Endodermal cell (in vitro differentiated cells): ENCODE measurements around the gene ANKAR. TPM values are rescaled to one million over a fixed set of nuclear protein-coding genes. Genes with fewer than 3 reads are reported as not detected.
"Not testable (repeated sequence)": the region's sequence is repeated elsewhere in the genome, so short reads cannot be mapped to it uniquely, and the experiment has no call there.

Experiments used
- DNase-seq: peaks from one replicate; pipeline ENCODE4 v3.0.0-alpha.2; 2017
- H3K27ac ChIP-seq: 2 replicates; pipeline ENCODE4 v1.5.1; 2013; ENCODE audit warnings: mild to moderate bottlenecking, low read depth, low read length, moderate library complexity
- H3K27me3 ChIP-seq: 2 replicates; pipeline ENCODE4 v1.6.1; 2013; ENCODE audit warnings: mild to moderate bottlenecking, low read length, moderate library complexity; ENCODE audit not compliant: insufficient read depth, control insufficient read depth, poor library complexity, severe bottlenecking
- H3K36me3 ChIP-seq: 2 replicates; pipeline ENCODE4 v1.7.0; 2013; ENCODE audit warnings: mild to moderate bottlenecking, low read length, moderate library complexity; ENCODE audit not compliant: control insufficient read depth, insufficient read depth
- H3K4me1 ChIP-seq: one replicate; pipeline ENCODE4 v1.7.0; 2013; ENCODE audit warnings: low read length; ENCODE audit not compliant: control insufficient read depth, insufficient read depth
- H3K4me3 ChIP-seq: 2 replicates; pipeline ENCODE4 v1.5.1; 2013; ENCODE audit warnings: mild to moderate bottlenecking, low read length, moderate library complexity
- H3K9ac ChIP-seq: 2 replicates; pipeline ENCODE4 v1.6.1; 2013; ENCODE audit warnings: mild to moderate bottlenecking, low read length, moderate library complexity; ENCODE audit not compliant: poor library complexity, severe bottlenecking; ENCODE audit errors: extremely low read depth
- H3K9me3 ChIP-seq: 2 replicates; pipeline ENCODE4 v1.6.1; 2013; ENCODE audit warnings: mild to moderate bottlenecking, low read length, moderate library complexity; ENCODE audit not compliant: control insufficient read depth
- H3K27ac Mint-ChIP-seq: 2 replicates; pipeline ENCODE4 v1.8.0; 2020; ENCODE audit warnings: mixed read lengths
- H3K27me3 Mint-ChIP-seq: 2 replicates; pipeline ENCODE4 v1.8.0; 2021; ENCODE audit warnings: mild to moderate bottlenecking, mixed read lengths; ENCODE audit not compliant: insufficient read depth
- H3K36me3 Mint-ChIP-seq: 2 replicates; pipeline ENCODE4 v1.8.0; 2020; ENCODE audit warnings: low read depth, mixed read lengths
- H3K4me1 Mint-ChIP-seq: 2 replicates; pipeline ENCODE4 v1.8.0; 2020; ENCODE audit warnings: mixed read lengths
- H3K4me3 Mint-ChIP-seq: 2 replicates; pipeline ENCODE4 v1.8.0; 2020; ENCODE audit warnings: mild to moderate bottlenecking, moderate library complexity, mixed read lengths
- H3K9me3 Mint-ChIP-seq: 2 replicates; pipeline ENCODE4 v1.8.0; 2020; ENCODE audit warnings: mild to moderate bottlenecking, mixed read lengths
- CTCF ChIP-seq: fragments of 200-600 bp; sonication (generic); conservative IDR thresholded peaks from 2 replicates; pipeline ENCODE4 v1.5.0; 2021; ENCODE audit warnings: antibody characterized with exemption, mild to moderate bottlenecking
- WGBS, 2 experiments: methylation state at CpG; one replicate each; pipeline versions ENCODE4 v1.1.5 to v1.1.7; 2013; ENCODE audit warnings: missing lambda C conversion rate in 2 of 2, mixed read lengths in 1 of 2; ENCODE audit not compliant: insufficient coverage in 1 of 2, insufficient read length in 1 of 2; 5-methylcytosine and 5-hydroxymethylcytosine counted together
- total RNA-seq, 2 donors: library from RNA; stranded (reverse); fragmentation: NEBNext Ultra II Directional in 1 of 2; extraction: Animal tissue kit (Norgen Biotek cat#: 25700) in 1 of 2; gene quantifications; 2 replicates in 1 of 2; 3 replicates in 1 of 2; pipeline ENCODE4 v1.2.1, GENCODE V29; 2021

Gene ANKAR
- total RNA-seq, 2 donors from 2014 or later: 4.3 to 7.4 TPM

- Mint-ChIP-seq H3K4me3 (no peak overlapping the region), H3K4me1 (peaks cover 7% of the 10 kb centered on the region), H3K36me3 (no peaks in the 10 kb centered on the region), H3K27ac (no peak overlapping the region), H3K27me3 (no peaks in the 10 kb centered on the region), H3K9me3 (peaks cover 10% of the 10 kb centered on the region)
- Histone ChIP-seq H3K9ac (no peak overlapping the region), H3K27me3 (no peaks in the 10 kb centered on the region), H3K27ac (no peak overlapping the region), H3K9me3 (peaks cover 11% of the 10 kb centered on the region), H3K4me1 (no peaks in the 10 kb centered on the region), H3K36me3 (no peaks in the 10 kb centered on the region), H3K4me3 (no peak overlapping the region)
- no peak for TF ChIP-seq CTCF
- DNase-seq: no peak
Measured at GRCh38 chr2:189646521-189646920, 27.9 kb upstream of the ANKAR start.

- peaks cover 4% of the 10 kb centered on the region for H3K36me3 Mint-ChIP-seq
- Histone ChIP-seq H3K27me3 (no peaks in the 10 kb centered on the region), H3K4me1 (no peaks in the 10 kb centered on the region), H3K9ac (no peak overlapping the region), H3K9me3 (peaks cover 26% of the 10 kb centered on the region), H3K4me3 (no peak overlapping the region), H3K27ac (no peak overlapping the region), H3K36me3 (no peaks in the 10 kb centered on the region)
- peaks cover 30% of the 10 kb centered on the region for H3K9me3 Mint-ChIP-seq
- H3K27me3 Mint-ChIP-seq: no peaks in the 10 kb centered on the region
- no peak overlapping the region for H3K4me3 Mint-ChIP-seq
- WGBS, 2 experiments: 78 to 82% methylated on average over 1 of the region's 1 CpG
- no peak overlapping the region for H3K27ac Mint-ChIP-seq
- no peak for DNase-seq
- no peaks in the 10 kb centered on the region for H3K4me1 Mint-ChIP-seq
- no peak for TF ChIP-seq CTCF
Measured at GRCh38 chr2:189648846-189649509, 25.5 kb upstream of the ANKAR start.

GRCh38 chr2:189651284-189651683, 23.2 kb upstream of the ANKAR start:
- no peak for DNase-seq

GRCh38 chr2:189653464-189653863, 21.0 kb upstream of the ANKAR start:
- not testable (repeated sequence) for H3K4me3 Mint-ChIP-seq, H3K27ac ChIP-seq, DNase-seq, H3K27me3 Mint-ChIP-seq, H3K9ac ChIP-seq, H3K4me3 ChIP-seq, H3K27ac Mint-ChIP-seq, H3K27me3 ChIP-seq, H3K36me3 ChIP-seq, H3K36me3 Mint-ChIP-seq
- H3K9me3 ChIP-seq: peaks cover 26% of the 10 kb centered on the region
- Mint-ChIP-seq H3K9me3 (peaks cover 37% of the 10 kb centered on the region), H3K4me1 (peaks cover 11% of the 10 kb centered on the region)
- WGBS, 2 experiments: 89 to 98% methylated on average over 10 to 29 of the region's 29 CpGs
- H3K4me1 ChIP-seq: peaks cover 11% of the 10 kb centered on the region

More at GRCh38 chr2:189651284-189651683, 23.2 kb upstream of the ANKAR start:
- Mint-ChIP-seq H3K27ac (no peak overlapping the region), H3K9me3 (peaks cover 37% of the 10 kb centered on the region), H3K36me3 (peaks cover 4% of the 10 kb centered on the region), H3K27me3 (no peaks in the 10 kb centered on the region), H3K4me3 (no peak overlapping the region), H3K4me1 (no peaks in the 10 kb centered on the region)
- H3K36me3 ChIP-seq: no peaks in the 10 kb centered on the region
- no peaks in the 10 kb centered on the region for H3K4me1 ChIP-seq
- no peak overlapping the region for H3K4me3 ChIP-seq
- no peaks in the 10 kb centered on the region for H3K27me3 ChIP-seq
- no peak overlapping the region for H3K27ac ChIP-seq
- TF ChIP-seq CTCF: no peak
- H3K9me3 ChIP-seq: peaks cover 26% of the 10 kb centered on the region
- no peak overlapping the region for H3K9ac ChIP-seq
